Activated CD4-positive, alpha-beta T cell treated with anti-CD3 and anti-CD28 coated beads, Interleukin-2, amount 50 U/mL, for 1 hour (primary cell): Measurements from ENCODE around the gene PLA2R1.

Source experiments
- DNase-seq: peaks from one replicate; pipeline ENCODE4 v3.0.0-alpha.2; 2020

Gene PLA2R1

GRCh38 chr2:160028431-160029269 is 33.8 kb downstream of the PLA2R1 start:
- DNase-seq: no peak

- DNase-seq: no peak
These were observed 40.3 kb downstream of the PLA2R1 start for GRCh38 chr2:160022162-160022561.

GRCh38 chr2:160019374-160020090 is 42.9 kb downstream of the PLA2R1 start:
- no peak for DNase-seq

GRCh38 chr2:160015746-160016145 is 46.7 kb downstream of the PLA2R1 start:
- no peak for DNase-seq

DNA sequence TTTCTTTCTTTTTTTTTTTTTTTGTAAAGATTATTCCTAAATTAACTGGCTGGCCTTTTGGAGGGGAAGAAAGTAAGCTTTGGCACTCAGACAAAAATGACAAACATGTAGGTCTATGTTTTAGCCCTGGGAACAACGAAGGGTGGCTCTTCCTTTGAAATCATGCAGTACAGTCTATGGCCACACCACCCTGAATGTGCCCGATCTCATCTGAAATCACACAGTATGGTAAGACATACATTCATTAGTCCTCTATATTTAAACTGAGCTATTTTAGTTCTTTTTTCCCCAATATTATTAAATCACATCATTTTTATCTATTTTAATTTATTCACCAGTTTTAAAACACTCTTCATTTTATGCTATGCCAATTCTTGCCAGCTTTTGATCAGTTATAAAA is 48.2 kb downstream of the PLA2R1 start:
- DNase-seq: no peak

DNA sequence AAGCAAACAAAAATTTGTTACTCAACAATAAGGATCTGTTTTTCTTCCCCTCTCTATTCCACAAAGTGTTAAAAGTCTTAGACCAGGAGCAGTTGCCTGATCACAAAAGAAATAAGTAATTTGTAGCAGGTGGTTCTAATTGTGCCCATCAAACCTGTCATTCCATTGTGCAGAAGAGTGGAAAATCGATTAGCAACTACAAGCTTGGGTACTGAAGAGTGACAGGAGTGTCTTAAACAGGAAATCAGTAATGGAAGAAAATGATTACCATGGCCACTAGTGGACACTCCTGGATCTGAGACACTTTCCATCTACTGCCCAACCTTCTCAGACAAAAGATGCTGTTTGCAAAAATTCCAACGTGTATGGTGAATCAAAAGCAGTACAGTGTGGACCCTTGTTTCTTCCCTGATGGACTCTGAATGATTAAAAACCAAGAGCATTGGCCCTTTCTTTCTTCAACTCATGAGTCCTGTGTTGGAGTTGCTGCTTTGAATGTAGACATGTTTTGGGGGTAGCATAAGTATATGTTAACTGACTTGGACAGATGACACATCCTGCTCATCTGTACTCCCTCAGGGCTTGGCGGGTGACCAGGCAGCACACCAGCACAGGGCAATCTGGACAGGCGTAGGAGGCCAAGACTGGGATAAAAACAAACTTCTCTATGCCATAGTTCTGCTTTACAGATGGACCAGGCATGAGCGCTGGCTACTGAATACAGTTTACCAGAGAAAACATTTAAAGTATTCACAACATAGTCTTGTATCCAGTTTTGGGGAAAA is 51.9 kb downstream of the PLA2R1 start:
- DNase-seq: no peak

DNA sequence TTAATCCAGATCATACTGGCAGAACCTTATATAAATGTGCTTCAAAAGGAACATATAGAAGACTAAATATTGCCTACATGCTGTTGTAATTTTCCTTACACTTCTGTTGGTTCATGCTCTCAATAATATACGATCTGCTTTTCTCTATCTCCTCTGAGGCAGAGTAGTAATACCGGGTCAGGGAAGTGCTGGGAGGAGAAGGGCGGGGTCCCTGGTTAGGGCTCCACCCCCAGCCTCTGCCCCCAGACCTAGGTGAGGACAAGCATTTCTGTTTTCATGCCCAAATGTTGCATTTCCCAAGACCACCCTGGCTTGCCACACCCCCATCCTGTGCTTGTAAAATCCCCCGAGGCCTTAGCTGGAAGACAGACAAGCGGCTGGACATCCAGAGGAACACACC is 55.3 kb downstream of the PLA2R1 start:
- no peak for DNase-seq

GRCh38 chr2:160006475-160006874 is 55.9 kb downstream of the PLA2R1 start:
- DNase-seq: no peak

- DNase-seq: no peak
These were observed 56.5 kb downstream of the PLA2R1 start for GRCh38 chr2:160005908-160006307.

- DNase-seq: no peak
These were observed 56.9 kb downstream of the PLA2R1 start for GRCh38 chr2:160005476-160005875.

DNA sequence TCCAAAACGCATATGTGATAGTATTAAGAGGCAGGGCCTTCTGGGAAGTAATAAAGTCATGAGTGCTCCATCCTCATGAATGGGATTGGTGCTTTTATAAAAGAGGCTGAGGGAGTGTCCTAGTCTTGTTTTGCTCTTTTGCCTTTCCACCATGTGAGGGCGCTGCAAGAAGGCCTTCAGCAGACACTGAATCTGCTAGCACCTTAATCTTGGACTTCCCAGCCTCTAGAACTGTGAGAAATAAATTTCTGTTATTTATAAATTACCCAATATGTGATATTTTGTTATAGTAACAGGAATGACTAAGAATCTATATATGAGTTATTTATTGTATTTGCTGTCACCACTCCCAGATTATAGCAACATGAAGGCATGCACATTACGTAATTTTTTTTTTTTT is 63.5 kb downstream of the PLA2R1 start:
- no peak for DNase-seq

DNA sequence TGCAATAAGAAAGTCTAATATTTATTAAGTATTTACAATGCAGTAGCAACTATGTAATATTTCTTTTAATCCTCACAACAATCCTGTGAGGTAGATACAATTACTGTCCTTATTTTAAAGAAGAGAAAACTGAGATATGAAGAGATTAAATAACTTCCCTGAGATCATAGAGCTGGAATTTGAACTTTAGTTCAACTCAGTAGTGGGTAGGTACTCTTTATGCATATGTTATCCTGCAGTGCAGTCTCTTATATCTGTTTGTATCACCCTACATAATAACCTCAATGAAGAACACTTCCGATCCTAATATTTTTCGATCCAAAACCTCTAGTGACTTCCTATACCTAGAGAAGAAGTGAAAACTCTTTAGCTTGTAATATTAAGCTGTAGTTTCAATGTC is 64.2 kb downstream of the PLA2R1 start:
- no peak for DNase-seq

DNA sequence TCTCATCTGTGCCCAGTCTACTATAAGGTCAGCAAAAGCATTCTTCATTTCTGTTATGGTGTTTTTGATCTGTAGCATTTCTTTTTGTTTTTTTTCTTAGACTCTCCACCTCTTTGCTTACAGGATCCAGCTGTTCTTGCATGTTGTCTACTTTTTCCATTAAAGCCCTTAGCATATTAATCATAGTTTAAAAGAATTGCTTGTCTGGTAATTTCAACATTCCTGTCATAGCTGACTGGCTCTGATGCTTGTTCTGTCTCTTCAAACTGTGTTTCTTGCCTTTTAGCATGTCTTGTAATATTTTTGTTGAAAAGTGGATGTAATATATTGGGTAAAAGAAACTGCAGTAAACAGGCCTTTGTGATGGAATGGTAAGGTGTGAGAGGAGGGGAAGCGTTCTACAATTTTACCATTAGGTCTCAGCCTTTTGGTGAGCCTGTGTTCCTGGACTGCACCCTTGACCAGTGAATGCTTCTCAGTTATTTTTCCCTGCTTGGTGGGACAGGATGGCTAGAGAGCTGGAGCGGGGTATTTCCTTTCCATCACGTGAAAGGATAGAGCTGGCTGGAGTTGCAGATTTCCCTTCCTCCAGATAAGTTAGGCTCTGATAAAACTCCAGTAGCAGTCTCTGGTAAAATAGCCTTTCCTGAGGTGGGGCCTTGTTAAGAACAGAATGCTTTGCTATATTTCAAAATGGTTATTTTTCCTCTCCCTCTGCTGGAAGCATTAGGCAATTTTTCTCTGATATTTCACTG is 65.4 kb downstream of the PLA2R1 start:
- DNase-seq: no peak

DNA sequence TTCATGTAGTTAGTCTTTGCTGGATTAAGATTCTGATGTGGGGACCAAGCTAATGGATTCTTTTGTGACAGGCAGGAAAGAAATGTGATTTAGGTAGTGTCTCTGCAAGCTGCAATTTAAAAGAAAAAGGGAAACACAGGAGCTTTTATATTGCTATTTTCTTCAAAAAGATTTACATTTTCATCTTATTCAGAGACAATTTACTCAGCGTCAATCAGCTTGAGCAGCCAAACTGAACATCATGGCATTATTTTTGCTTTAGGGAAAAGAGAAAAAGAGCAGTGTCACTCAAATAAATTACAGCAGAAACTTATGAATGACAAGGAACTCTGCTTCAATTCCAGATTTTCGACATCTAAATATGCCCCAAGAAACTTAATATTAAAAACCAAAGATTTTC is 67.4 kb downstream of the PLA2R1 start:
- no peak for DNase-seq

- DNase-seq: no peak
These were observed 73.2 kb downstream of the PLA2R1 start for GRCh38 chr2:159989249-159989648.

DNA sequence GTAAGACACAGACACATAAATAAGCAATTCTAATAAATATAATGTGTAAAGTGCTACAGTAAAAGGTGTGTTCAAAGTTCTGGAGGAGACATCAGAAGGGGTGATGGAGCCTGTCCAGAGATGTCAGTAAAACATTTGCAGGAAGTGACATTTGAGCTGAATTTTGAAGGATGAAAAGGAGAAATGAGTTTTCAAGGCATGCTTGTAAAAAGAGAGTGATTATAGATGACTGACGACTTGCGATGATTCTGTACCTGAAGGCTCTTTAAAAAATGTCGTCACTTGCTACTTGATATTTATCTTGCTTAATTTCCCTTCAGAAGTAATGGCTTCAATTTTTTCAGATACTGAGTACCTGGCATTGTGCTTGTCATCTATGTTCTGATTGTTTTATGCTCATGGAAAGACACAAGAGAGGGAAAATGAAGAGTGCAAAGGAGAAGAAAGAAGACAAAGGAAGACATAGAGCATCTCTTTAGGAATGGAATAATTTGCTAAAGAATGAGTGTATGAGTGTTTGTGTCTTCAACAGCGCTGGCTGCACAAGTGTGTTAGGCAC is 73.9 kb downstream of the PLA2R1 start:
- no peak for DNase-seq

DNA sequence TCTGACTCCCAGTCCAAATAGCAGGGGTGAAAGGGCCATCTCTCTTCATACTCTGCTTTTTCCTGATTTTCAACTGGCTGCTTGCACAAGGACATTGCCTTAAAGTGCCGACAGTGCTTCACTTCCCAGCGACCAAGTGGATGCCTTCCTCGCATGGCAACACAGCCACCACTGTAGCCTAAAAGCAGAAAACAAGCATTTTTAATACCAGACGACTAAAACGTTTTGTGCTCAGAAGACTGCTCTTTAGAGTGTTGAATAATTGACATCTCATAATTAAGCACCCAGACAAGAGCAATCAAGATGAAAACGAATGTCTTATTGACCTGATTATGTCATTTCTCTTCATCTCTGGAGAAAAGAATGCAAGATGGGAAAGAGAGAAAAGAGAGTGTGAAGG is 75.2 kb downstream of the PLA2R1 start:
- DNase-seq: no peak

DNA sequence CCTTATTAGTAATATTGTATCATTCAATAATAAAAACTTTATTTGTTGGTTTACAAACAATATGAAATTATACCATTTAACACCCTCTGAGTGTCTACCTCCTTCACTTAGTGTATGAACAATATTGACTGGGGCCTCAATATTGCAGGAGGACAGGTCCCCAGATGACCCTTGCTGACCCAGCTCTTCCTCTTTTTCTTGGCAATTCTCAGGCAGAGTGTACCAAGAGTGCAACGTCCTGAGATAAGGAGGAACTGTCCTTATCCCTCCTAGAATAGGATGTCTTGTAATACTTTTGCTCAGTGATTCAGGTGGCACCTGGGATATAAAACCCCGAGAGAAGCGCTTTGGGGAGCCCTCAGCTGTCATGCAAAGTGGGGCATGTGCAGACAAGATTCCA is 76.8 kb downstream of the PLA2R1 start:
- DNase-seq: no peak

DNA sequence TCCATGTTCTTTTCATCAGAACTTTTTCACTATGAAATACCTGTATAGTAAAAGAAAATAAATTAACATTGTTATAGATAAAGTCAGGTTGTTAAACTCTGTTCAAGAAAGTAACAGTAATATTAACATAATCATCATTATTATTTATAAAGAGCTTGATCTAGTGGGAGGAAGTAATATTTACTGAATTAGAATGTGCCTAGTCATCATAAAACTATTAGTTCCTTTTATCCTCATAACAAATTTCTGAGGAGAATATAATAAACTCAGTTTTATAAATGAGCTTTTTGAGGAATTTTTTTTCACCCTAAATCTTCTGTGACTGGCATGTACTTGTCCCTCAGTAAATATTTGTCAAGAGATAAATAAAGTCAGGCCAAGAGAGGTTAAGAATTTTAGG is 78.4 kb downstream of the PLA2R1 start:
- no peak for DNase-seq

- DNase-seq: no peak
These were observed 79.3 kb downstream of the PLA2R1 start for GRCh38 chr2:159982842-159983785.

- no peak for DNase-seq
These were observed 80.1 kb downstream of the PLA2R1 start for GRCh38 chr2:159982270-159982669.
